HepG2 (cell line): ENCODE results near the gene GP2. TPM values are rescaled to one million over a fixed set of nuclear protein-coding genes. Genes with fewer than 3 reads are reported as not detected.

Source experiments
- ATAC-seq: fragments of 200-7000 bp; cut with Tn5 transposase; 3 replicates; pipeline ENCODE4 v1.9.1; 2020; ENCODE audit warnings: mild to moderate bottlenecking, moderate library complexity
- BruUV-seq: library from RNA; stranded (reverse); fragments of 400-500 nt; replicated peaks from 2 replicates; lab custom pipeline; 2021; lab: Mats Ljungman, UMichigan
- CTCF ChIA-PET: fragments of 300-600 bp; formaldehyde crosslinking; extraction: SDS; loops from one replicate; lab custom pipeline; 2021; ENCODE audit warnings: low total read pairs, inconsistent platforms, low intra/inter-chr PET ratio; lab: Yijun Ruan, JAX
- POLR2A ChIA-PET: fragments of 350-600 bp; sonication (Branson Sonifier 250); formaldehyde crosslinking; loops from one replicate; lab custom pipeline; 2020; ENCODE audit warnings: antibody characterized with exemption, inconsistent platforms; lab: Yijun Ruan, JAX
- DNase-seq: peaks from one replicate; pipeline ENCODE4 v3.0.0-alpha.2; 2015; ENCODE audit warnings: low spot score
- FAIRE-seq: peaks from 3 replicates; lab custom pipeline; 2011; peaks lifted over from hg19 to GRCh38; lab: Jason Lieb, UNC
- H2AFZ ChIP-seq: one replicate; pipeline ENCODE4 v1.6.1; 2011; ENCODE audit warnings: low read length, inconsistent platforms
- H3K27ac ChIP-seq: fragments of 300-600 bp; 3 replicates; pipeline ENCODE4 v1.8.0; 2011; ENCODE audit warnings: mixed run types, mild to moderate bottlenecking, mixed read lengths, low read length, inconsistent platforms; ENCODE audit not compliant: insufficient read depth; ENCODE audit errors: extremely low read length
- H3K27me3 ChIP-seq, 2 experiments: fragments of 200-600 bp in 1 of 2; 2 replicates in 1 of 2; 3 replicates in 1 of 2; pipeline versions ENCODE4 v1.6.0 to v1.8.0; 2011; ENCODE audit warnings: low read length in 2 of 2, mild to moderate bottlenecking in 2 of 2, moderate library complexity in 2 of 2, inconsistent platforms in 1 of 2; ENCODE audit not compliant: insufficient read depth in 2 of 2, control insufficient read depth in 1 of 2
- H3K36me3 ChIP-seq, 2 experiments: fragments of 200-600 bp in 1 of 2; replicated peaks in 1 of 2; 2 replicates in 1 of 2; 3 replicates in 1 of 2; pipeline versions ENCODE4 v1.5.1 to v1.8.0; 2011; ENCODE audit warnings: low read length in 2 of 2, inconsistent platforms in 1 of 2; ENCODE audit not compliant: insufficient read depth in 2 of 2, control insufficient read depth in 1 of 2
- H3K4me1 ChIP-seq: 2 replicates; pipeline ENCODE4 v1.5.1; 2012; ENCODE audit warnings: low read length, inconsistent platforms; ENCODE audit not compliant: insufficient read depth
- H3K4me2 ChIP-seq: 2 replicates; pipeline ENCODE4 v1.6.0; 2011; ENCODE audit warnings: low read depth, low read length, inconsistent platforms
- H3K4me3 ChIP-seq, 3 experiments: fragments of 200-600 bp in 1 of 3; sonication (generic), shearing (Covaris generic) in 1 of 3; replicated peaks in 1 of 3; 2 replicates each; pipeline ENCODE4 v1.5.1; 2011 to 2016; ENCODE audit warnings: low read length in 3 of 3, inconsistent platforms in 2 of 3, low read depth in 2 of 3, mild to moderate bottlenecking in 2 of 3, control low read depth in 1 of 3, mixed read lengths in 1 of 3; ENCODE audit not compliant: insufficient read depth in 1 of 3
- H3K79me2 ChIP-seq: one replicate; pipeline ENCODE4 v1.6.1; 2011; ENCODE audit warnings: low read length, inconsistent platforms; ENCODE audit not compliant: insufficient read depth
- H3K9ac ChIP-seq: 2 replicates; pipeline ENCODE4 v1.6.0; 2011; ENCODE audit warnings: mild to moderate bottlenecking, low read depth, low read length, inconsistent platforms; ENCODE audit not compliant: insufficient read depth
- H3K9me3 ChIP-seq: 2 replicates; pipeline ENCODE4 v1.5.1; 2012; ENCODE audit warnings: mild to moderate bottlenecking, low read length
- H4K20me1 ChIP-seq: 2 replicates; pipeline ENCODE4 v1.6.0; 2011; ENCODE audit warnings: inconsistent platforms, mild to moderate bottlenecking, low read length, moderate library complexity; ENCODE audit not compliant: insufficient read depth
- FOXK1 ChIP-seq: sonication (generic); formaldehyde crosslinking; IDR thresholded peaks from 2 replicates; pipeline ENCODE4 v1.4.0; 2020; ENCODE audit warnings: low read depth, missing genetic modification reagents, borderline replicate concordance
- HNRNPUL1 ChIP-seq: fragments of 200-400 bp; formaldehyde crosslinking; IDR thresholded peaks from 2 replicates; pipeline ENCODE4 v1.6.1; 2017; ENCODE audit warnings: low read depth, mild to moderate bottlenecking, low read length, moderate library complexity
- NRL ChIP-seq: sonication (generic); formaldehyde crosslinking; IDR thresholded peaks from 2 replicates; pipeline ENCODE4 v1.5.0; 2020; ENCODE audit warnings: missing genetic modification reagents, mild to moderate bottlenecking, moderate library complexity, borderline replicate concordance
- RBM22 ChIP-seq: fragments of 200-400 bp; formaldehyde crosslinking; optimal IDR thresholded peaks from 2 replicates; pipeline ENCODE3; 2017; ENCODE audit warnings: mild to moderate bottlenecking, low read length, moderate library complexity
- SMC3 ChIP-seq: IDR thresholded peaks from 2 replicates; pipeline ENCODE4 v1.6.1; 2011; ENCODE audit warnings: low read length, improper control_type of control experiment
- TGIF2 ChIP-seq: IDR thresholded peaks from 2 replicates; pipeline ENCODE4 v1.6.1; 2016; ENCODE audit warnings: control low read depth, missing compliant biosample characterization
- TP53 ChIP-seq: sonication (generic); formaldehyde crosslinking; conservative IDR thresholded peaks from 2 replicates; pipeline ENCODE4 v1.4.0; 2020; ENCODE audit warnings: missing genetic modification reagents
- TSC22D2 ChIP-seq: sonication (generic); formaldehyde crosslinking; IDR thresholded peaks from 2 replicates; pipeline ENCODE4 v1.5.1; 2020; ENCODE audit warnings: missing genetic modification reagents, mild to moderate bottlenecking, borderline replicate concordance
- U2AF1 ChIP-seq: fragments of 200-400 bp; formaldehyde crosslinking; optimal IDR thresholded peaks from 2 replicates; pipeline ENCODE3; 2017; ENCODE audit warnings: mild to moderate bottlenecking, low read depth, low read length
- ZFX ChIP-seq: sonication (generic); formaldehyde crosslinking; IDR thresholded peaks from 2 replicates; pipeline ENCODE4 v1.4.0; 2020; ENCODE audit warnings: mild to moderate bottlenecking, low read depth, missing genetic modification reagents, moderate library complexity
- ZKSCAN8 ChIP-seq: IDR thresholded peaks from 2 replicates; pipeline ENCODE4 v1.6.1; 2016; ENCODE audit warnings: borderline replicate concordance, missing genetic modification reagents, missing compliant biosample characterization
- ZNF282 ChIP-seq: fragments of 450-650 bp; IDR thresholded peaks from 2 replicates; pipeline ENCODE4 v1.6.1; 2018; ENCODE audit not compliant: partially characterized antibody
- ZNF383 ChIP-seq: sonication (generic); formaldehyde crosslinking; IDR thresholded peaks from 2 replicates; pipeline ENCODE4 v1.4.0; 2020; ENCODE audit warnings: missing genetic modification reagents, mild to moderate bottlenecking, borderline replicate concordance
- ZNF496 ChIP-seq: sonication (generic); formaldehyde crosslinking; IDR thresholded peaks from 2 replicates; pipeline ENCODE4 v1.8.1; 2023; ENCODE audit warnings: mild to moderate bottlenecking, moderate library complexity, missing genetic modification reagents; ENCODE audit not compliant: insufficient replicate concordance
- ZNF672 ChIP-seq: sonication (generic); formaldehyde crosslinking; IDR thresholded peaks from 2 replicates; pipeline ENCODE4 v1.8.1; 2022; ENCODE audit warnings: missing genetic modification reagents
- ZNF839 ChIP-seq: sonication (generic); formaldehyde crosslinking; IDR thresholded peaks from 2 replicates; pipeline ENCODE4 v1.4.0; 2020; ENCODE audit warnings: missing genetic modification reagents, mild to moderate bottlenecking, borderline replicate concordance
- WGBS: methylation state at CpG from one replicate; pipeline ENCODE4 v1.1.6; 2017; ENCODE audit warnings: low lambda C conversion rate; 5-methylcytosine and 5-hydroxymethylcytosine counted together
- in situ Hi-C: cut with HindIII; loops from 2 replicates; pipeline ENCODE4 v1.10.0; 2017; ENCODE audit warnings: low pct_unique_long_range_greater_than_20kb; ENCODE audit not compliant: extremely low pct_ligation_motif_present
- intact Hi-C: fragments of 100-400 bp; cut with micrococcal nuclease; formaldehyde crosslinking; loops from one replicate; pipeline ENCODE4 v1.10.0; 2022; ENCODE audit not compliant: unreplicated experiment
- polyA plus RNA-seq, 8 experiments: library from polyadenylated mRNA; depleted of rRNA in 3 of 8; stranded (reverse) in 7 of 8; unstranded in 1 of 8; fragments of >200 nt; fragmentation: Illumina TruSeq in 4 of 8; extraction: Trizol in 4 of 8; gene quantifications; 2 replicates each; pipeline versions ENCODE4 v1.2.1 to v1.2.3, GENCODE V29; 2011 to 2016; ENCODE audit warnings: low read depth in 4 of 8, missing spikeins in 1 of 8, mixed read lengths in 1 of 8; ENCODE audit not compliant: insufficient read depth in 1 of 8
- total RNA-seq, 5 experiments: library from RNA; depleted of rRNA; stranded (reverse); fragments of >200 nt; fragmentation: Illumina TruSeq; extraction: Trizol; gene quantifications; 2 replicates each; pipeline ENCODE4 v1.2.3, GENCODE V29; 2016; ENCODE audit warnings: low read depth in 1 of 5
- TF ChIP-seq, protein P1 (sequence below), 2 experiments: sonication (generic) in 1 of 2; formaldehyde crosslinking in 1 of 2; IDR thresholded peaks; 2 replicates each; pipeline versions ENCODE4 v1.4.0 to v1.6.1; 2018 to 2020; ENCODE audit warnings: missing genetic modification reagents in 2 of 2, borderline replicate concordance in 1 of 2, low read depth in 1 of 2, mild to moderate bottlenecking in 1 of 2, missing biosample characterization in 1 of 2

GP2 gene
- total and polyA plus RNA-seq, 2 of the 13 experiments (the other 11 are each of a cell fraction or from before 2014, with no cell fraction given) = 0.15 to 0.69 TPM

- no peak for TF ChIP-seq ZNF282
- TF ChIP-seq TGIF2 = no peak
- no peak for TF ChIP-seq ZNF496 (CRISPR knock-in tag)
Measured at GRCh38 chr16:20308266-20308665, 19.0 kb downstream of the GP2 start (continued).

GRCh38 chr16:20307791-20308190, 19.5 kb downstream of the GP2 start:
- no peak overlapping the region for H3K9ac ChIP-seq
- H2AFZ ChIP-seq = no peak overlapping the region
- WGBS = 56% methylated on average over 7 of the region's 7 CpGs
- no peak overlapping the region for H3K27ac ChIP-seq
- no peaks in the 10 kb centered on the region for H3K79me2 ChIP-seq
- no peaks in the 10 kb centered on the region for H3K9me3 ChIP-seq
- H3K27me3 ChIP-seq = no peaks in the 10 kb centered on the region
- TF ChIP-seq ZNF839 (CRISPR knock-in tag) = no peak
- no peak for TF ChIP-seq RBM22
- no peak for TF ChIP-seq FOXK1 (CRISPR knock-in tag)
- no peak for TF ChIP-seq ZKSCAN8 (CRISPR knock-in tag)
- no peak for TF ChIP-seq SMC3
- CTCF ChIA-PET = no interaction called here
- H4K20me1 ChIP-seq = no peaks in the 10 kb centered on the region
- FAIRE-seq = no peak
- no peak overlapping the region for H3K4me2 ChIP-seq
- no peaks in the 10 kb centered on the region for H3K4me1 ChIP-seq
- no peak for DNase-seq
- no TSS peak for BruUV-seq
- in situ Hi-C loops = loop anchor here (25.0 kb wide), 1 partner anchor 720 kb away; no protein-coding TSS in a partner anchor
- no peak overlapping the region for H3K4me3 ChIP-seq
- ATAC-seq = no peak
- intact Hi-C loops = loop anchor here (10.0 kb wide), 1 partner anchor 703 kb away; no protein-coding TSS in a partner anchor
- POLR2A ChIA-PET = no interaction called here
- H3K36me3 ChIP-seq = no peaks in the 10 kb centered on the region

DNA sequence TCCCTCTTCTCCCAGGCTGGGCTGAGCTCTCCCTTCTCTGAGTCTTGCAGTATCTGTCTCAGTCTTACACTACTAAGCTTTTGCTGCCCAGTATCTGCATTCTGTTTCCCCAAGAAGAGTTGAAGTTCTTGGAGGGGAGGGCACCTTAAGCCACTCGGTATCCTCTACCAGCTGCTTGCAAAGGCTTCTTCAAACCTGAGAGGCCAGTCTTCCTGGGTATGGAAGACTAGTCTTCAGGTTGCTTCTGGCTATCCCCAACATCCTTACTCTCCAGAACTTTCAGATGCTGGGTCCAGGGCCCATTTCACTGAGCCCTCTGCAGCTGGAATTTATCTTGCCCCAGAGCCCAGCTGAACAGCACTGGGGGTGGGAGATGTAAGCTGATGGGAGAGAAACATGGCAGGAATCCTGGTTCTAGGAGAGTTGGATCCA, 20.1 kb downstream of the GP2 start:
- no peaks in the 10 kb centered on the region for H3K36me3 ChIP-seq
- intact Hi-C loops = loop anchor here (10.0 kb wide), 1 partner anchor 702 kb away; no protein-coding TSS in a partner anchor
- 0% methylated on average over 1 of the region's 1 CpG for WGBS
- H3K9me3 ChIP-seq = no peaks in the 10 kb centered on the region
- ChIA-PET POLR2A (no interaction called here), CTCF (no interaction called here)
- no peaks in the 10 kb centered on the region for H3K4me1 ChIP-seq
- H3K27ac ChIP-seq = no peak overlapping the region
- ATAC-seq = no peak
- no peak for FAIRE-seq
- H2AFZ ChIP-seq = no peak overlapping the region
- DNase-seq = no peak
- H3K4me3 ChIP-seq = no peak overlapping the region
- no peaks in the 10 kb centered on the region for H4K20me1 ChIP-seq
- H3K4me2 ChIP-seq = no peak overlapping the region
- no TSS peak for BruUV-seq
- no peaks in the 10 kb centered on the region for H3K27me3 ChIP-seq
- no peaks in the 10 kb centered on the region for H3K79me2 ChIP-seq
- no peak overlapping the region for H3K9ac ChIP-seq
- in situ Hi-C loops = loop anchor here (25.0 kb wide), 1 partner anchor 720 kb away; no protein-coding TSS in a partner anchor
- TF ChIP-seq ZFX (CRISPR knock-in tag) = no peak
- no peak for TF ChIP-seq ZNF383 (CRISPR knock-in tag)
- TF ChIP-seq ZNF672 (CRISPR knock-in tag) = no peak
- no peak for TF ChIP-seq TSC22D2
- no peak for TF ChIP-seq U2AF1
- no peak for TF ChIP-seq NRL (CRISPR knock-in tag)
- TF ChIP-seq, protein P1, sequence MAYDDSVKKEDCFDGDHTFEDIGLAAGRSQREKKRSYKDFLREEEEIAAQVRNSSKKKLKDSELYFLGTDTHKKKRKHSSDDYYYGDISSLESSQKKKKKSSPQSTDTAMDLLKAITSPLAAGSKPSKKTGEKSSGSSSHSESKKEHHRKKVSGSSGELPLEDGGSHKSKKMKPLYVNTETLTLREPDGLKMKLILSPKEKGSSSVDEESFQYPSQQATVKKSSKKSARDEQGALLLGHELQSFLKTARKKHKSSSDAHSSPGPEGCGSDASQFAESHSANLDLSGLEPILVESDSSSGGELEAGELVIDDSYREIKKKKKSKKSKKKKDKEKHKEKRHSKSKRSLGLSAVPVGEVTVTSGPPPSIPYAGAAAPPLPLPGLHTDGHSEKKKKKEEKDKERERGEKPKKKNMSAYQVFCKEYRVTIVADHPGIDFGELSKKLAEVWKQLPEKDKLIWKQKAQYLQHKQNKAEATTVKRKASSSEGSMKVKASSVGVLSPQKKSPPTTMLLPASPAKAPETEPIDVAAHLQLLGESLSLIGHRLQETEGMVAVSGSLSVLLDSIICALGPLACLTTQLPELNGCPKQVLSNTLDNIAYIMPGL (CRISPR knock-in tag; IDR thresholded peaks at IDR 0.05; ENCODE audit: borderline replicate concordance in 1 of 2, low read depth in 1 of 2) = no peak
- TF ChIP-seq TP53 (CRISPR knock-in tag) = no peak
- no peak for TF ChIP-seq HNRNPUL1
